Measurements from ENCODE around the gene KCNC1.
A peak's percentile ranks its signal among the peaks of the same experiment; 100 is the strongest.

KCNC1 gene

GRCh38 chr11:17793642-17794170, 59.1 kb downstream of the KCNC1 start:
- no peak for DNase-seq (ENCODE audit: low spot score)

GRCh38 chr11:17794981-17795380, 60.4 kb downstream of the KCNC1 start:
- no peak for DNase-seq (ENCODE audit: low spot score)

GRCh38 chr11:17796154-17796553, 61.6 kb downstream of the KCNC1 start:
- DNase-seq (ENCODE audit: low spot score), result no peak

GRCh38 chr11:17798253-17798652, 63.7 kb downstream of the KCNC1 start:
- DNase-seq (ENCODE audit: low spot score), result no peak

GRCh38 chr11:17798716-17799115, 64.1 kb downstream of the KCNC1 start:
- no peak for DNase-seq (ENCODE audit: low spot score)

- no peak for DNase-seq (ENCODE audit: low spot score)
Observed at GRCh38 chr11:17799147-17799546, 64.6 kb downstream of the KCNC1 start.

- DNase-seq (ENCODE audit: low spot score), result no peak
Observed at GRCh38 chr11:17801166-17801565, 66.6 kb downstream of the KCNC1 start.

- no peak for DNase-seq (ENCODE audit: low spot score)
Observed at GRCh38 chr11:17802491-17802890, 67.9 kb downstream of the KCNC1 start.

- DNase-seq (ENCODE audit: low spot score), result peak; percentile 4
Observed at GRCh38 chr11:17803754-17804334, 69.3 kb downstream of the KCNC1 start.

- DNase-seq (ENCODE audit: low spot score), result no peak
Observed at GRCh38 chr11:17805043-17805442, 70.5 kb downstream of the KCNC1 start.

GRCh38 chr11:17805873-17806272, 71.3 kb downstream of the KCNC1 start:
- no peak for DNase-seq (ENCODE audit: low spot score)

GRCh38 chr11:17807034-17807433, 72.5 kb downstream of the KCNC1 start:
- no peak for DNase-seq (ENCODE audit: low spot score)

GRCh38 chr11:17810041-17810440, 75.5 kb downstream of the KCNC1 start:
- DNase-seq (ENCODE audit: low spot score), result no peak

GRCh38 chr11:17810746-17811145, 76.2 kb downstream of the KCNC1 start:
- no peak for DNase-seq (ENCODE audit: low spot score)

- no peak for DNase-seq (ENCODE audit: low spot score)
Observed at GRCh38 chr11:17811352-17811751, 76.8 kb downstream of the KCNC1 start.

GRCh38 chr11:17812091-17812864, 77.7 kb downstream of the KCNC1 start:
- DNase-seq (ENCODE audit: low spot score), result no peak

- DNase-seq (ENCODE audit: low spot score), result no peak
Observed at GRCh38 chr11:17812865-17813187, 78.2 kb downstream of the KCNC1 start.

- peak; percentile 23 for DNase-seq (ENCODE audit: low spot score)
Observed at GRCh38 chr11:17813391-17814059, 78.9 kb downstream of the KCNC1 start.

- no peak for DNase-seq (ENCODE audit: low spot score)
Observed at GRCh38 chr11:17814546-17814945, 80.0 kb downstream of the KCNC1 start.

GRCh38 chr11:17816232-17816931, 81.8 kb downstream of the KCNC1 start:
- DNase-seq (ENCODE audit: low spot score), result peak; percentile 34

GRCh38 chr11:17821648-17822400, 87.2 kb downstream of the KCNC1 start:
- no peak for DNase-seq (ENCODE audit: low spot score)

- no peak for DNase-seq (ENCODE audit: low spot score)
Observed at GRCh38 chr11:17822401-17822781, 87.8 kb downstream of the KCNC1 start.
